ENCODE measurements around the gene HBQ1. TPM values are rescaled to one million over a fixed set of nuclear protein-coding genes. Genes with fewer than 3 reads are reported as not detected.

HBQ1 gene
- total RNA-seq, 1 donor from 2014 or later, result 1.1 TPM

- peak; percentile 99 for TF ChIP-seq CTCF (conservative IDR thresholded peaks at IDR 0.05)
- peaks cover 28% of the 10 kb centered on the region for H3K27me3 Mint-ChIP-seq
- peak; percentile 88 for DNase-seq (ENCODE audit: extremely low spot score, unreplicated experiment)
- peak overlapping the region; percentile 44 for H3K4me3 Mint-ChIP-seq
- H3K4me1 Mint-ChIP-seq (ENCODE audit: unreplicated experiment), result peaks cover 6% of the 10 kb centered on the region
- no peaks in the 10 kb centered on the region for H3K36me3 Mint-ChIP-seq
- no peak overlapping the region for H3K27ac Mint-ChIP-seq
- H3K9me3 Mint-ChIP-seq, result no peaks in the 10 kb centered on the region
Measured at GRCh38 chr16:181565-182021, 1.3 kb downstream of the HBQ1 start.

- peaks cover 19% of the 10 kb centered on the region for H3K27me3 Mint-ChIP-seq
- no peak overlapping the region for H3K27ac Mint-ChIP-seq
- no peak overlapping the region for H3K4me3 Mint-ChIP-seq
- no peaks in the 10 kb centered on the region for H3K36me3 Mint-ChIP-seq
- no peaks in the 10 kb centered on the region for H3K4me1 Mint-ChIP-seq (ENCODE audit: unreplicated experiment)
- TF ChIP-seq CTCF (conservative IDR thresholded peaks at IDR 0.05), result no peak
- H3K9me3 Mint-ChIP-seq, result no peaks in the 10 kb centered on the region
- no peak for DNase-seq (ENCODE audit: extremely low spot score, unreplicated experiment)
Measured at GRCh38 chr16:183005-183404, 2.7 kb downstream of the HBQ1 start.

GRCh38 chr16:185213-185612 is 5.0 kb downstream of the HBQ1 start:
- no peak overlapping the region for H3K27ac Mint-ChIP-seq
- H3K36me3 Mint-ChIP-seq, result peaks cover 9% of the 10 kb centered on the region
- H3K4me1 Mint-ChIP-seq (ENCODE audit: unreplicated experiment), result no peaks in the 10 kb centered on the region
- no peak for DNase-seq (ENCODE audit: extremely low spot score, unreplicated experiment)
- H3K4me3 Mint-ChIP-seq, result no peak overlapping the region
- H3K27me3 Mint-ChIP-seq, result no peaks in the 10 kb centered on the region
- no peak for TF ChIP-seq CTCF (conservative IDR thresholded peaks at IDR 0.05)
- H3K9me3 Mint-ChIP-seq, result no peaks in the 10 kb centered on the region

GRCh38 chr16:185691-186090 is 5.4 kb downstream of the HBQ1 start:
- Mint-ChIP-seq H3K4me3 (no peak overlapping the region), H3K27ac (no peak overlapping the region), H3K9me3 (no peaks in the 10 kb centered on the region), H3K27me3 (no peaks in the 10 kb centered on the region), H3K36me3 (peaks cover 11% of the 10 kb centered on the region), H3K4me1 (ENCODE audit: unreplicated experiment) (no peaks in the 10 kb centered on the region)
- no peak for TF ChIP-seq CTCF (conservative IDR thresholded peaks at IDR 0.05)
- DNase-seq (ENCODE audit: extremely low spot score, unreplicated experiment), result no peak

- no peak overlapping the region for H3K27ac Mint-ChIP-seq
- no peak for DNase-seq (ENCODE audit: extremely low spot score, unreplicated experiment)
- H3K4me1 Mint-ChIP-seq (ENCODE audit: unreplicated experiment), result no peaks in the 10 kb centered on the region
- H3K4me3 Mint-ChIP-seq, result no peak overlapping the region
- peaks cover 16% of the 10 kb centered on the region for H3K36me3 Mint-ChIP-seq
- TF ChIP-seq CTCF (conservative IDR thresholded peaks at IDR 0.05), result no peak
- no peaks in the 10 kb centered on the region for H3K9me3 Mint-ChIP-seq
- no peaks in the 10 kb centered on the region for H3K27me3 Mint-ChIP-seq
Measured at GRCh38 chr16:187330-187729, 7.1 kb downstream of the HBQ1 start.

GRCh38 chr16:188674-189073 is 8.4 kb downstream of the HBQ1 start:
- no peaks in the 10 kb centered on the region for H3K4me1 Mint-ChIP-seq (ENCODE audit: unreplicated experiment)
- H3K4me3 Mint-ChIP-seq, result no peak overlapping the region
- H3K27me3 Mint-ChIP-seq, result no peaks in the 10 kb centered on the region
- peaks cover 20% of the 10 kb centered on the region for H3K36me3 Mint-ChIP-seq
- no peak for DNase-seq (ENCODE audit: extremely low spot score, unreplicated experiment)
- no peaks in the 10 kb centered on the region for H3K9me3 Mint-ChIP-seq
- peak; percentile 17 for TF ChIP-seq CTCF (conservative IDR thresholded peaks at IDR 0.05)
- no peak overlapping the region for H3K27ac Mint-ChIP-seq
